Measurements from ENCODE around the gene RYR3. TPM values are rescaled to one million over a fixed set of nuclear protein-coding genes. Genes with fewer than 3 reads are reported as not detected.

Gene RYR3
- total RNA-seq, 4 donors from 2014 or later = 9.1 to 64.0 (median 30.4) TPM

- Histone ChIP-seq H3K27ac (no peak overlapping the region), H3K4me3 (no peak overlapping the region), H3K9me3 (no peaks in the 10 kb centered on the region), H3K27me3 (no peaks in the 10 kb centered on the region), H3K36me3 (no peaks in the 10 kb centered on the region), H3K4me1 (no peaks in the 10 kb centered on the region)
- intact Hi-C loops (cut with DNase I; ENCODE audit: low total_unique reads) = no loop called here
- no peak for DNase-seq
- TF ChIP-seq POLR2A (IDR thresholded peaks at IDR 0.05) (no peak), CTCF (IDR thresholded peaks at IDR 0.05) (no peak)
These were observed 132.9 kb downstream of the RYR3 start for GRCh38 chr15:33443708-33444107.

GRCh38 chr15:33445984-33446383, 135.2 kb downstream of the RYR3 start:
- no peak for DNase-seq
- intact Hi-C loops (cut with DNase I; ENCODE audit: low total_unique reads) = no loop called here
- H3K4me1 ChIP-seq = no peaks in the 10 kb centered on the region
- TF ChIP-seq POLR2A (IDR thresholded peaks at IDR 0.05) = no peak
- TF ChIP-seq CTCF (IDR thresholded peaks at IDR 0.05) = no peak
- H3K27me3 ChIP-seq = no peaks in the 10 kb centered on the region
- H3K4me3 ChIP-seq = no peak overlapping the region
- H3K9me3 ChIP-seq = no peaks in the 10 kb centered on the region
- H3K36me3 ChIP-seq = no peaks in the 10 kb centered on the region
- H3K27ac ChIP-seq = no peak overlapping the region

- TF ChIP-seq CTCF (IDR thresholded peaks at IDR 0.05) (no peak), POLR2A (IDR thresholded peaks at IDR 0.05) (no peak)
- Histone ChIP-seq H3K4me1 (no peaks in the 10 kb centered on the region), H3K27me3 (no peaks in the 10 kb centered on the region), H3K27ac (peak overlapping the region in 1 of 2 donors; percentile 64), H3K9me3 (no peaks in the 10 kb centered on the region), H3K36me3 (no peaks in the 10 kb centered on the region), H3K4me3 (no peak overlapping the region)
- no peak for DNase-seq
- intact Hi-C loops (cut with DNase I; ENCODE audit: low total_unique reads) = no loop called here
These were observed 137.4 kb downstream of the RYR3 start for GRCh38 chr15:33448151-33448550.

- intact Hi-C loops (cut with DNase I; ENCODE audit: low total_unique reads) = no loop called here
- H3K27ac ChIP-seq = peak overlapping the region in 1 of 2 donors; percentile 64
- H3K27me3 ChIP-seq = no peaks in the 10 kb centered on the region
These were observed 138.3 kb downstream of the RYR3 start for GRCh38 chr15:33448961-33449606.

More at GRCh38 chr15:33448961-33449606, 138.3 kb downstream of the RYR3 start:
- Histone ChIP-seq H3K4me3 (no peak overlapping the region), H3K36me3 (no peaks in the 10 kb centered on the region), H3K4me1 (no peaks in the 10 kb centered on the region), H3K9me3 (no peaks in the 10 kb centered on the region)
- TF ChIP-seq CTCF (IDR thresholded peaks at IDR 0.05) (no peak), POLR2A (IDR thresholded peaks at IDR 0.05) (no peak)
- DNase-seq = no peak
